ENCODE measurements around the gene STX7.

STX7 gene

GRCh38 chr6:132498638-132499037, 14.3 kb downstream of the STX7 start:
- no peak for DNase-seq (ENCODE audit: low read depth)
- H3K4me3 ChIP-seq (ENCODE audit: control insufficient read depth, low read depth, low read length) = no peak overlapping the region
- TF ChIP-seq CTCF (conservative IDR thresholded peaks at IDR 0.05; ENCODE audit: control insufficient read depth, insufficient read depth, low read depth, low read length) = no peak

- no peak overlapping the region for H3K4me3 ChIP-seq (ENCODE audit: control insufficient read depth, low read depth, low read length)
- no peak for DNase-seq (ENCODE audit: low read depth)
- TF ChIP-seq CTCF (conservative IDR thresholded peaks at IDR 0.05; ENCODE audit: control insufficient read depth, insufficient read depth, low read depth, low read length) = no peak
These were observed 16.3 kb downstream of the STX7 start for GRCh38 chr6:132496519-132497180.

- no peak for DNase-seq (ENCODE audit: low read depth)
- no peak overlapping the region for H3K4me3 ChIP-seq (ENCODE audit: control insufficient read depth, low read depth, low read length)
- no peak for TF ChIP-seq CTCF (conservative IDR thresholded peaks at IDR 0.05; ENCODE audit: control insufficient read depth, insufficient read depth, low read depth, low read length)
These were observed 17.3 kb downstream of the STX7 start for GRCh38 chr6:132495604-132496079.

- DNase-seq (ENCODE audit: low read depth) = no peak
- no peak overlapping the region for H3K4me3 ChIP-seq (ENCODE audit: control insufficient read depth, low read depth, low read length)
- TF ChIP-seq CTCF (conservative IDR thresholded peaks at IDR 0.05; ENCODE audit: control insufficient read depth, insufficient read depth, low read depth, low read length) = no peak
These were observed 18.0 kb downstream of the STX7 start for GRCh38 chr6:132494954-132495353.

- TF ChIP-seq CTCF (conservative IDR thresholded peaks at IDR 0.05; ENCODE audit: control insufficient read depth, insufficient read depth, low read depth, low read length) = no peak
- H3K4me3 ChIP-seq (ENCODE audit: control insufficient read depth, low read depth, low read length) = no peak overlapping the region
- no peak for DNase-seq (ENCODE audit: low read depth)
These were observed 21.0 kb downstream of the STX7 start for GRCh38 chr6:132491881-132492280.

- TF ChIP-seq CTCF (conservative IDR thresholded peaks at IDR 0.05; ENCODE audit: control insufficient read depth, insufficient read depth, low read depth, low read length) = no peak
- DNase-seq (ENCODE audit: low read depth) = peak; percentile 90
- no peak overlapping the region for H3K4me3 ChIP-seq (ENCODE audit: control insufficient read depth, low read depth, low read length)
These were observed 21.6 kb downstream of the STX7 start for GRCh38 chr6:132491303-132491702.

Measured in fibroblast of mammary gland (primary cell).